SK-N-SH treated with all-trans-retinoic acid at 6 μM for 48 hours (cell line): ENCODE measurements around the gene IHH.

Experiments
- ARNTL ChIP-seq: fragments of 450-650 bp; formaldehyde crosslinking; IDR thresholded peaks from 2 replicates; pipeline ENCODE4 v1.5.0; 2020; ENCODE audit warnings: low read depth, mild to moderate bottlenecking, moderate library complexity, borderline replicate concordance
- BACH2 ChIP-seq: fragments of 250-450 bp; sonication (Bioruptor Pico); IDR thresholded peaks from 2 replicates; pipeline ENCODE4 v1.9.0; 2021; ENCODE audit warnings: mild to moderate bottlenecking, borderline replicate concordance
- CREB5 ChIP-seq: fragments of 250-450 bp; sonication (Bioruptor Pico); IDR thresholded peaks from 2 replicates; pipeline ENCODE4 v1.5.1; 2020; ENCODE audit warnings: low read depth, mild to moderate bottlenecking, moderate library complexity
- OSR1 ChIP-seq: fragments of 250-450 bp; sonication (Bioruptor Pico); IDR thresholded peaks from 2 replicates; pipeline ENCODE4 v1.8.0; 2022; ENCODE audit warnings: moderate library complexity, mild to moderate bottlenecking, inconsistent platforms
- PATZ1 ChIP-seq: fragments of 250-450 bp; sonication (Bioruptor Pico); IDR thresholded peaks from 2 replicates; pipeline ENCODE4 v1.8.0; 2020; ENCODE audit warnings: mild to moderate bottlenecking, moderate library complexity, borderline replicate concordance
- TCF4 ChIP-seq: fragments of 250-450 bp; sonication (Bioruptor Pico); IDR thresholded peaks from 2 replicates; pipeline ENCODE4 v1.8.0; 2021; ENCODE audit warnings: mild to moderate bottlenecking, moderate library complexity, borderline replicate concordance
- TOX ChIP-seq: fragments of 250-450 bp; sonication (Bioruptor Pico); IDR thresholded peaks from 2 replicates; pipeline ENCODE4 v1.8.0; 2021; ENCODE audit warnings: mild to moderate bottlenecking, moderate library complexity, borderline replicate concordance
- TSHZ2 ChIP-seq: fragments of 250-450 bp; sonication (Bioruptor Pico); IDR thresholded peaks from 2 replicates; pipeline ENCODE4 v1.5.0; 2020; ENCODE audit warnings: mild to moderate bottlenecking, moderate library complexity
- ZC3H10 ChIP-seq: fragments of 250-450 bp; sonication (Bioruptor Pico); IDR thresholded peaks from 2 replicates; pipeline ENCODE4 v1.5.1; 2021; ENCODE audit warnings: mild to moderate bottlenecking, moderate library complexity
- ZFP30 ChIP-seq: fragments of 450-650 bp; formaldehyde crosslinking; IDR thresholded peaks from 2 replicates; pipeline ENCODE4 v1.5.0; 2022; ENCODE audit warnings: mild to moderate bottlenecking, moderate library complexity
- ZNF70 ChIP-seq: fragments of 450-650 bp; formaldehyde crosslinking; IDR thresholded peaks from 2 replicates; pipeline ENCODE4 v1.5.0; 2020; ENCODE audit warnings: mild to moderate bottlenecking, moderate library complexity
- ZNF8 ChIP-seq: fragments of 450-650 bp; formaldehyde crosslinking; IDR thresholded peaks from 2 replicates; pipeline ENCODE4 v1.5.0; 2020; ENCODE audit warnings: mild to moderate bottlenecking, moderate library complexity
- TF ChIP-seq, protein P1 (sequence below): fragments of 250-450 bp; sonication (Bioruptor Pico); IDR thresholded peaks from 2 replicates; pipeline ENCODE4 v1.8.0; 2021; ENCODE audit warnings: low read depth, mild to moderate bottlenecking, moderate library complexity, borderline replicate concordance

DNA sequence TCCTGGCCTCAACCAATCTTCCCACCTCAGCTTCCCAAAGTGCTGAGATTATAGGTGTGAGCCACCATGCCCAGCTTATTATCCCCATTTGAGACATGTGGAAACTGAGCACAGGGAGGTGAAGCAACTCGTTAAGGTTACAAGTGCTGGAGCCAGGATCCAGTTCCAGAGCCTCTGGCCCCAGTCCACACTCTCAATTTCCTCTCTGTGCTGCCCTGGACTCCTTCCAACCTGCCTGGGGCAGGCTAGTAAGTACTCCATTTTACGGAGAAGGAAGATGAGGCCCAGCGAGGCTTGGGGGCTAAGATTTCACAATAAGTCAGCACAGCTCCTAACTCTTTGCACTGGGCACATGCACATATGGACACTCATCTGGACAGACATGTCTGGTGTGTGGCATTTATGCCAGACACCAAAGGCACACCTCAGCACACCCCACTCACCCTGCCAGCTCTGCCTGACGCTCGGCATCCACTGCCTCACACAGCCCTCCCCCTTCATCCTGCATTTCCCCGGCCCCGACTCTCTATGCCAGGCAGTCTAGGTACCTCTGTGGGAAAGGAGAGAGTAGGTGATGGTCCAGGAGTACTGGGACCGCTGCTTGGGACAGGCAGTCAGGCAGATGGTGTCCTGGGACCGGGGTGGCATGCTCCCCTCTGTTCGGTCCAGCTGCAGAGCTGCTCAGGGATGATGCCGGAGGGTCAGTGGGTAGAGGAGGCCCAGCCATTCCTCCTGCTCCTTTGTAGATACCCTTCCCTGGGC, 39.9 kb downstream of the IHH start:
- TF ChIP-seq TSHZ2 (CRISPR knock-in tag) (no peak), PATZ1 (CRISPR knock-in tag) (no peak), TCF4 (CRISPR knock-in tag) (no peak), ZC3H10 (CRISPR knock-in tag) (no peak), OSR1 (CRISPR knock-in tag) (no peak), ZFP30 (no peak), ZNF8 (CRISPR knock-in tag) (no peak), CREB5 (CRISPR knock-in tag) (no peak), BACH2 (no peak), ARNTL (CRISPR knock-in tag) (no peak), ZNF70 (CRISPR knock-in tag) (no peak), TOX (CRISPR knock-in tag) (no peak)
- TF ChIP-seq, protein P1, sequence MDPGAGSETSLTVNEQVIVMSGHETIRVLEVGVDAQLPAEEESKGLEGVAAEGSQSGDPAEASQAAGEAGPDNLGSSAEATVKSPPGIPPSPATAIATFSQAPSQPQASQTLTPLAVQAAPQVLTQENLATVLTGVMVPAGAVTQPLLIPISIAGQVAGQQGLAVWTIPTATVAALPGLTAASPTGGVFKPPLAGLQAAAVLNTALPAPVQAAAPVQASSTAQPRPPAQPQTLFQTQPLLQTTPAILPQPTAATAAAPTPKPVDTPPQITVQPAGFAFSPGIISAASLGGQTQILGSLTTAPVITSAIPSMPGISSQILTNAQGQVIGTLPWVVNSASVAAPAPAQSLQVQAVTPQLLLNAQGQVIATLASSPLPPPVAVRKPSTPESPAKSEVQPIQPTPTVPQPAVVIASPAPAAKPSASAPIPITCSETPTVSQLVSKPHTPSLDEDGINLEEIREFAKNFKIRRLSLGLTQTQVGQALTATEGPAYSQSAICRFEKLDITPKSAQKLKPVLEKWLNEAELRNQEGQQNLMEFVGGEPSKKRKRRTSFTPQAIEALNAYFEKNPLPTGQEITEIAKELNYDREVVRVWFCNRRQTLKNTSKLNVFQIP (CRISPR knock-in tag), result no peak
